ENCODE data around the gene GRIFIN.

GRIFIN gene

DNA sequence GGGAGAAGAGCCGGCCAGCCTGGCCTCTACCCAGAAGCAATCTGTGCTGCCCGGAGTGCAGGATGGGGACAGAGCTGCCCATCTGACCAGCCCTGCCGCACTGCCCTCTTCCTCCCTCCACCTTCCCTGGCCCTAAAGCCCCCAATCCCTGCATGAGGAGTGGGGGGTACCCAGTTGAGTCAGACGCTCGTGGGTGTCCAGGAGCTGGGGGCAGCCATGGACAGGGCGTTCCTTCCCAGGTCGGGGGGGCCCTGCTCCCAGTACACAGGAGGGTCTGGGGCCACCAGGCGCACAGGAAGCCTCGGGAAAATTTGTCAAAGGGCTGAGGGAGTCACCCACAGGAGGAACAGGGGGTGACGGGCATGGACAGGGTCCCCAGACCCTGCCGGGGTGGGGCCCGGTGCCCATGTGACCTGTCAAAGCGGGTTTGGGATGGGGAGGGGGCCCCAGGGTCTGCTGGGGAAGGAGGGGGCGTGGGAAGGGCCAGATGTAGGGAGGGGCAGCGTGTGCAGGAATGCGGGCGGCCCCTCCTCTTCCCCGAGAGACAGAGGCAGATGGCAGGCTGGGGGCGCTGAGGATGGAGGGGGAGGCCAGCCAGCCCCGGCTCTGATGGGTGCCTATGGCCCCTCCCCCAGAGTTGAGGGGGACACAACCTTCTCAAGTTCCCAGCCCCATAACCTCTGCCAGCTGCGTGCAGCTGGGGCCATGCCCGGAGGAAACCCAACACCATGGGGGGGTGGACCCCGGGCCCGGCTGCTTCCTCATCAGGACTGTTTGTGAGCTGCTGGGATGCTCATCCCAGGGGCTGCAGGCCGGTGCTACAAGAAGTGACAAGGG, 21.5 kb upstream of the GRIFIN start:
- no peak for DNase-seq

DNA sequence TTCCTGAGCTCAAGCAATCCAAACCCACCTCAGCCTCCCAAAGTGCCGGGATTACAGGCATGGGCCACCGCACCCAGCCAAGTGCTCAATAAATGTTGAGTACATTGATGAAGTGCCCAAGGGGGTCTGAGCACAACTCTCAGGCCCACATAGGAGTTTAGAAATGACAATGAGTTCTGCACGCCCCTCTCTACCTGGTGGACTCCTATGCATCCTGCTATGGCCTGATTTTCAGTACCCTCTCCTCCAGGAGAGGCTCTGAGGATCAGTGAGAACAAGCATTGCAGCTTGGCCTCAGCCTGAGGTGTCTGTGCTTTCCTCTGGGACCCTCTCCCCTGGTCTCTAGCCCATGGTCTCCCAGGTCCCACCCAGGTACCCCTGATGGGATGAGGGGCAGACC, 20.9 kb upstream of the GRIFIN start:
- no peak for DNase-seq

DNA sequence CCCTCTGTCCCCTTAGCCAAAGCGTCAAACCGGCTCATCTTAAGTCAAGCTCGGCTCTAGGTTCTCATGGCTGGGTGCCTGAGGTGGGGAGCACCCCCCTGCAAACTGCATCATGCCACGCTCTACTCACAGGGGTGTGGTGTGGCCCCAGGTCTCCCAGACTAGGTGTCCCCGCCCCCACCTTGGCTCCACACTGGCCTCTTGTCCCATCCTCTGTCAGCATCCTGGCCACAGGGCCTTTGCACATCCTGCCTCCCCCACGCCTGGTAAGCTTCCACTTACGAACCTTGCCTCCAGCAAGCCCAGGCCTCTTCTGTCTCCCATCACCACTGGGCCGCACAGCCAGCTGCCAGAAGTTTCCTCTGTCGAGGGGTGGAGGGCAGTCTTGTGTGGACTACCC, 20.2 kb upstream of the GRIFIN start:
- DNase-seq: no peak

DNA sequence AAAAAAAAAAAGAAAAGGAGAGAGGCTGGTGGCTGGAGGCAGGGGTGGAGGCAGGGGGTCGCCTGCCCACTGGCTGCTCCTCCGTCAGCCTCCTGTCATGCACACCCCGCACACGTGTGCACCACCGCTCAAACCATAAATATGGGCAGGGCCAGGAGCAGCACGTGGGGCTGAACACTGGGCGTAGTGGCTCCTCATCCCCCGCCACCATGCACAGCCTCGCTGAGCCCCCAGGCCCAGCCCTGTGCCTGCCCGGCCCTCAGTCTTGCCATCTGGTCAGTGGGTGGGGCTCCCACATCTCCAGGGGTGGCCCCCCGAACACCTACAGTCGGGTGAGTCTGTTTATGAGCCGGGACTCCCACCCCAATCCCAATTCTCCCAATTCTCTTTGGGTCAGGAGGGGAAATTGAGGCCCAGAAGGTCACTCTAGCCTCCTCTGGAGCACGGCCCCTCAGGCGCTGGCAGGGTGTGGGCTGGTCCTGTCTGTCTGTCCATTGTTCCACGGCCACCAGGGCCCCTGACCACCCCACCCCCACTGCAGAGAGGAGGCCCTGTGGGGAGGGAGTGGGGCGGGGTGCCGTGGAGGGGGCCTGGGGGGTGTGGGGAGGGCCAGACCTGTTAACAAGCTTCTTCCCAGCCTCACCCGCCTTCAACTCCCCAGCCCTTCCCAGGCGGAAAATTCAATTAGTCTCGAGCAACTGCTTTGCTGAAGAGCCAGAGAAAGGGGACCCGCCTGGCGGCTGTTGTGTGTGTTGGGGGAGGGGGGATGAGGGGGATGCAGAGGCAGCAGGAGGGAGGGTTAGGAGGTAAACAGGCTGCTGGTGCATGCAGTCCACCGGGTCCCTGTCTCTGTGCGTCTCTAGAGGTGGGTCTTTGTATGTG, 19.5 kb upstream of the GRIFIN start:
- DNase-seq: no peak

DNA sequence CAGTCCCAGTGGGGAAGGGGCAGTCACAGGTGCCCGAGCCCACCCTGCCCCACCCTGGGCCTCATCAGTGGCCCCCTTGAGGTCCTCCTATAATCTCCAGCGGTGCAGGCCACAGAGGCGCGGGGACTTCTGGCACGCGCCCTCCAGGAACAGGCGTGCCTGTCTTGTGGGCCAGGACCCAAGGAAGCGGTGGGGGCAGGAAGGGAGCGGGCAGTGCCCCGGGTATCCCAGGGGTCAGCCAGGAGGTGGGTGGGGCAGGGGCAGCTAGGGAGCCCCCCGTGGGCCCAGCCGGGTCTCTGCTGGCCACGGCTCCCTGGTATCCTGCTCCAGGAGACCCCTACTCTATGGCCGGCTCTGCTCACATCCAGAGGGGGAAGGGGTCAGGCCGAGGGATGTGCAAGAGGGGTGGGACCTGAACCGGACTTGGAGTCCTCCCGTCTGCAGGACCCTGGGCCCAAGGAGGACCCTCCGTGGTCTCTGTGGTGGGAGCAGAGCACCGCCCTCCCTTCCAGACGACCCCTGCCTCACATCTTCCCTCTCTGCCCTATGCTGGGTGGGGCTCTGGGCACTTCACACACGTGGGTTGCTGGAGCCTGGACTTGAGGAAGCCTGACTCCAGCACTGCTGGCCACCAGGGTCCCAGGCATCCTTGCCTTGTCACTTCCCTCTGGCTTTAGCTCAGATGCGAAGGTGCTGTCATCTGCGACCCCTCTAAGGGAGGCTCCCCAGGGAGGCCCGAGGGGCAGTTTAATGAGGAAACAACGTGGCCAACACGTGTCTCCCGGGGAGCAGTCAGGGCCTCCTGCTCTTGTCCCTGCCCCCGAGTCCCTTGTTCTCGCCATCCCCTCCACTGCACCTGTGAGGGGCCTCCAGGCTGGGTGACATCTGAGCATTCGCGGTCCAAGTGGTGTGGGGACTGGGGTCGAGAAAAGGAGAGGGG, 18.3 kb upstream of the GRIFIN start:
- no peak for DNase-seq

DNA sequence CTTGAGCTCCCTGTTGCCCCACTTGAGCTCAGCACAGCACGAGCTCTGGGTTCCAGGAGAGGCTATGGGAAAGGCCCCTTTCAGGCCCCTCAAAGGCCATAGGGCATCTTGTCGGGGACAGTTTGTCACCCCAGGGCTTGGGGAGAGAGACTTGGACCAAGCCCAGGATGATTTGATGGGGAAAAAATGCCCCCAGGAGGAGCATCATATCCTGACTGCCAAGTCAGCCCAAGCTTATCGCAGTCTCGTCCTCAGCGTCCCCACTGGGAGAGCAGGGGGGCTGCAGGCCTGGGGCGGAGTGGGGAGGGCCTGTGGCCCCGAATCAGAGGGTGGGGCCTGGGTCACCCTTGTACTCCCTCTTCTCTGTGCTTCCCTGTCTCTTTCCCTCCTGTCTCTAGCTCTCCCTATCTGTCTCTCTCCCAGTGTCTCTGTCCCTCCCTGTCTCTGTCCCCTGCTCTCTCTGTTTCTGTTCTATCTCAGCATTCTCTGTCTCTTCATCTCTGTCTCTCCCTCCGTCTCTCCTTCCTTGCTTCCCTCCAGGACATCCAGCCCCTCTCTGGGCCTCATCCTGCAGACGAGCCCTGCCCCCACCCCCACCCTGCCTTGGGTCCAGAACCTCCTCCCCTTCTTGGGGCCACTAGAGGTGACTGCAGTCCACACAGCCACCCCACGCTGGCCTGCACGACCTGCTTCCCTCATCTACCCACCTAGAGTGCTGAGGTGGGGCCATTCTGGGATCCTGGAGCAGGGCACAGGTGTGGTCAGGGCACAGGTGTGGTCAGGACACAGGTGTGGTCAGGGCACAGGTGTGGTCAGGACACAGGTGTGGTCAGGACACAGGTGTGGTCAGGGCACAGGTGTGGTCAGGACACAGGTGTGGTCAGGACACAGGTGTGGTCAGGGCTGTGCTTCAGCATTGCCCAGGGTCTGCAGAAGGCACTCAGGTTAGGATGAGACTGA, 17.3 kb upstream of the GRIFIN start:
- no peak for DNase-seq

DNA sequence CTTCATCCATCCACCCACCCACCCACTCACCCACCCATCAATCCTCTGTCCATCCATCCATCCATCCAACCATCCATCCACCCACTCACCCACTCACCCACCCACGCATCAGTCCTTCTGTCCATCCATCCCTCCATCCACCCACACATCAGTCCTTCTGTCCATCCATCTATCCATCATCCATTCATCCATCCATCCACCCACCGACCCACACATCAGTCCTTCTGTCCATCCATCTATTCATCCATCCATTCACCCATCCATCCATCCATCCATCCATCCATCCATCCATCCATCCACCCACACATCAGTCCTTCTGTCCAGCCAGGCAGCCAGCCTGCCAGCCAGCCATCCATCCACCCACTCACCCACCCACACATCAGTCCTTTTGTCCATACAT, 15.8 kb upstream of the GRIFIN start:
- no peak for DNase-seq

DNA sequence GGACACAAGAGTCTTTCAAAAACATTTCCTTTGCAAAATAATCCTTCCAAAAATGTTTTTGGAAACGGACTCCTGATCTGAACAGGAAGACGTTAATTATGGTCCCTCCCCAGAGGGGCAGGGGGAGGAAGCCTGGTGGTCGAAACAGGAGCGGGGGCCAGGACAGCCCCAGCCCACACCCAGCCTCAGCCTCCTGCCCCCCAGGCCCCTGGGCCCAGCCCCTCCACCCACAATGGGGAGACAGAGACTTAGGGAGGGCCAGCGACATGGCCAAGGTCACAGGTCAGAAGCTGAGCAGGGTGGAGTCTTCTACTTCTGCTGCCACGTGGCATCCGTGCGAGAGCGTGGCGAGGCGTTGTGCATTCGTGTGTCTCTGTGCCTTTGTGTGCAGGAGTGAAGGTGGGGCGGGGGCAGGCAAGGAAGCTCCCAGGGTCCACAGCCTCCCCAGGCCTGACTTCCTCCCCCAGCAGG, 14.0 kb upstream of the GRIFIN start:
- DNase-seq: no peak

DNA sequence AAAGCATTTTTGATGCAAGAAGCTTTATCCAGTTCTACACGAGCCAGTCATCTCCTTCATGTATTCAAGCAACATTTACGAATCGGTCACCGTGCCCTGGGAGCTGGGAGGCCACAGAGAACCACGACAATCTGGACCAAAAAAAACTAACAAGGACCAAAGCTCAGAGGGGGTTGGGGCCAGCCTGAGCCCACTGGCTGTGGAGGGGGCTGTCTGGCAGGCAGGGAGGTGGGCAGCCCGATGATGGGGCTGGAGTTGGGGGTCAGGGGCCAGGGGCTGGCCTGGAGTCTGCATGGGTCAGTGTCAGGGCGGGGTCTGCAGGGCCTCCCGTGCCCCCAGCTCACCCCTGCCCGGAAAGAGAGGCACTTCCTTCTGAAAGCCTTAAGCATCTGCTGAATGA, 12.5 kb upstream of the GRIFIN start:
- DNase-seq: no peak

DNA sequence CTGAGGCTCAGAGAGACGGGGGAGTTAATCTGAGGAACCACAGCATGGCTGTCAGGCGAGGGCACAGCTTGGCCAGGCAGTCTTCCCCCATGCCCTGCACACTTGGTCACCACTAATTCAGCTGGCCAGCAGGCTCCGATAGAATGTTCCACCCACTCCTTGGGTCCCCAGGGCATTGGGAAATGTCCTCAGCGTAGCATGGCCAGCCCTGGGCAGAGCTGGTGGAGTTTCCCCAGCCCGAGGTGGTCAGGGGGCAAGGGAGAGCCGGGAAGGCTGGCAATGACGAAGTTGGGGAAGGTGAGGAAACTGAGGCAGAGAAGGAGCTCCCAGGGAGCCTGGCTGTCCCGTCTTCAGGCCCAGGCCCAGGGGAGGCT, 12.1 kb upstream of the GRIFIN start:
- DNase-seq: no peak

DNA sequence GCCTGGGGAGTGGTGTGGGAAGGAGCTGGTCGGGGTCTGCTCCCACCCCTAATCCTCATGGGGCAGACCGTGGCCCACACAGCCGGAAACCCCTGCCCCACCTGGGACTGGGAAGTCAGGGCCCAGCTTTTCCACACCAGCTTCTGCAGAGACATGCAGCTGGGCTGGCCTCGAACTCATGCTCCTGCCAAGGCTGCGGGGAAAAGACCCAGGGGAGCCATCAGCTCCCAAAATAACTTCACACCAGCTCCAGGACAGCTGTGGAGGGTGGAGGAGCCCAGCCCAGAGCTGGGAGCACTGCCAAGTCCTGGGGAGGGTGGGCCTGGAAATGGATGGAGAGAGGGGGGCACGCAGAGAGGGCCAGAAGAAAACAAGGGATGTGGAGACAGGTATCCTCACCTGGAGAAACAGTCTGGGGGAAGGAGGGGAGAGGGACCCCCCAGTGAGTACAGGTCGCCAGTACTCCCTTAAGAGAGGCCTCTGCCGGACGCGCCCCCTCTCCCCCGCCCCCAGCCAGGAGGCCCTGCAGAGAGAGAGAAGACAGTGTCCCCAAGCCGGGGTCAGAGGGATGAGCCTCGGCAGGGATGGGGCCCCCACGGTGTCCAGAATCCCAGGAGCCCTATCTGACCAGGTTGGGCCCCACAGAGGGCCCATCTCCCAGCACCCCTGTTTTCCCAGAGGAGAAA, 11.5 kb upstream of the GRIFIN start:
- DNase-seq: no peak

DNA sequence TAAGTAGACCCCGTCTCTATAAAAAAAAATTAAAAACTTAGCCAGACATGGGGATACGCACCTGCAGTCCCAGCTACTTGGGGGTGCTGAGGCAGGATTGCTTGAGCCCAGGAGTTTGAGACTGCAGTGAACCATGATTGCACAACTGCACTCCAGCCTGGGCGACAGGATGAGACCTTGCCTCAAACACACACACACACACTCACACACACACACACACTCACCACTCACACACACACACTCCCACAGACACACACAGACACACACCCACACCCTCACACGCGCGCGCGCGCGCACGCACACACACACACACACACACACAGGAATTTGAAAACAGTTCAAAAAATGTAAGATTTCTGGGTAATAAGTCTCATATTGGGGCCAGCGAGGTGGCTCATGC, 8.7 kb upstream of the GRIFIN start:
- DNase-seq: no peak

DNA sequence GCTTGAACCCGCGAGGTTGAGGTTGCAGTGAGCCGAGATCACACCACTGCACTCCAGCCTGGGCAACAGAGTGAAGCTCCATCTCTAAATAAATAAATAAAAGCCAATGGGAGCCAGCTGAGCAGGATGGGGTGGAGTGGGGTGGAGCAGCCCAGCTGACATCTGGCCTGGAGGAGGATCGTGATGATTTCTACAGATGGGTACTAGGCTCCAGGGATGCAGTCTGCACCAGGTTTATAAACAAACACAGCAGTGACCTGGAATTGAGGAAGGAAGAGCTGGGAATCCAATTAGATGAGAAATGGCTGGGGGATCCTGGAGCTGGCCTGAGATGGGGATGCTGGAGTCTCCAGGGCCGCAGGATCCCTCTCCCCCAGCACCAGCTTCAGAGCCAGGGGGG, 7.3 kb upstream of the GRIFIN start:
- DNase-seq: peak; percentile 49

DNA sequence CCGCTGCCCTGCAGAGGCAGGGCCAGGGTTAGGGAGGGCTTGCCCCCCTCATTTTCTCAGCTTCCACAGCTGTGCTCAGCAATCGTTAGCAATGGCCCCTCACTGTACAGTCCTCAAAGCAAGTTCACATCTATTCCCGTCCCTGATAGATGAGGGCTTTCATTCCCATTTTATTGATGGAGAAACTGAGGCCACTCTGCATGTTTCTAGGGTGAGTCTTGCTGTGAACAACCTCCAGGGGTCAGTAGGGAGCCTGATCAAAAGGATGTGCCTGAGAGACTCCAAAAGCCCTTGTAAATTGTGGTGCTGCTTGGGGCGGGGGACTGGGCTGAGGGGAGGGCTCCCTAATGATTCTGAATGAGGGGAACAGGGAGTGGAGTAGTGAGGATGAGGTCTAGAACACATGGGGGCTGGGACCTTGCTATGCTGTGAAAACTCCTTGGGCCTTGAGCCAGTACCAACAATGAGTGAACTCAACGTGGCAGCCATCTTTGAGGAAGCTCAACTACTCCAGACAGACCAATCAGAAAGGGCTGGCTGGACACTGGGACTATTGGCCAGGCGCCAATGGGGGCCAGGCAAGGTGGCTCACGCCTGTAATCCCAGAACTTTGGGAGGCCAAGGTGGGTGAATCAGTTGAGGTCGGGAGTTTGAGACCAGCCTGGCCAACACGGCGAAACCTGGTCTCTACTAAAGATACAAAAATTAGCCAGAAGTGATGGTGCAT, 6.7 kb upstream of the GRIFIN start:
- DNase-seq: no peak

DNA sequence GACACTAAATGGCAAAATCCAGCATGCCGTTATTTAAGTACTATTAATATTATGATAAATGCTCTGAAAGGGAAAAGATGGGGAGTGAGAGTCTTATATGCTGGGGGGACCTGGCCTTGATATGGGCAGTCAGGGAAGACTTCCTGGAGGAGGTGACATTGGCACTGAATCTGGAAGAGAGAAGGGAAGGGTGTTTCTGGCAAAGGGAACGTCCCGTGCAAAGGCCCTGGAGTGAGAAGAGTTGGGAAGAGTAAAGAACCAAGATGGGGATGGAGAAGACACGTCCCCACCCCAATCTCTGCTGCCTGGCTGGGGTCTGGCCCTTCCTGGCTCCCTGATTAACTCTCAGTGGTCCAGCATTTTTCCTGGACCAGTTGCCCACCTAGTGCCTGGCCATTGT, 5.0 kb upstream of the GRIFIN start:
- DNase-seq: no peak

DNA sequence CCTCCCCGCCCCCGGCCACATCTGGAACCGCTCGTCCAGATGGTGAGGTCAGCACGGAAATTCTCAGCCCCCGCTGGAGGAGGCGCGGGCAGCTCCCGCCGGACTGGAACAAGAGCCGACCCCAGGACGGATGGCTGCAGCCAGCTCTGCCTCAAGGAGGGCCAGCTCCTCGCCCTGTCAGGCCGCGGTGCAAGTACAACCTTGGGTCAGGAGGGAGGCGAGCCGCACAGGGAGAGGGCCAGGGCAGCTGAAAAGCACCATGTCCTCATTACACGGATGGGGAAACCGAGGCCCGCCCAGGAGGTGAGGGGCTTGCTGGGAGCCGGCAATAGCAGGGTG, 3.8 kb upstream of the GRIFIN start:
- no peak for DNase-seq

DNA sequence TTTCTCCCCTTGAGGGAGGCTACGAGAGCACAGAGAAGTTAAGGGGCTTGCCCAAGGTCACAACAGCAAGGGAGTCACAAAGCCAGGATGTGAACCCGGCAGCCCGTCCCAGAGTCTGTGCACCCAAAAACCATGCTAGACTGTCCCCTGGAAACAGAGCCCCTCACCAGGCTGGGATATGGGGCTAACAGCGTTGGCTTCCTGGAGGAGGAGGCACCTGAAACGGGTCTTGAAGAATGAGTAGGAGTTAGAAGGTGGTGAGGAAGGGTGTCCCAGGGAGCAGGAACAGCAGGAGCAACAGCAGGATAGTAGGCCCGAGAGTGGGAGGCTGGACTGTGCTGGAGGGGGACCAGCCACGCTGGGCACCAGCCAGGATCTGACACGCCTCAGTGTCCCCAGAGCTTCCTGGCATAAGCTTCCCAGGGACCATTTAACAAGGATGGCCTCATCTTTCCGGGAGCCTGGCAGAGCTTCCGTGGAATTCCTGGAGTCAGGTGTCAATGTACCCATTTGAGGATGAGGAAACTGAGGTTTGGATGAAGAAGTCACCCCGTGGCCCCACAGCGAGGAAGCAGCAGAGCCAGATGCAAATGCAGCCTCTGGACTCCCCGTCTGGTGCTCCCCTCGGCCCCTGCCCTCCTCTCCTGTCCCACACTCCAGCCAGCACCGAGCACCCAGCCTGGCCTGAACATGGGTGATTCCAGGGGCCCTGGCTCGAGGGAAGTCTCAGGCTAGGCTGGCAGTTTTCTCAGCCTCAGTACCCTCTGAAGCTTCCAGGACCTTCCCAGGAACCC, 3.3 kb upstream of the GRIFIN start:
- DNase-seq: no peak

DNA sequence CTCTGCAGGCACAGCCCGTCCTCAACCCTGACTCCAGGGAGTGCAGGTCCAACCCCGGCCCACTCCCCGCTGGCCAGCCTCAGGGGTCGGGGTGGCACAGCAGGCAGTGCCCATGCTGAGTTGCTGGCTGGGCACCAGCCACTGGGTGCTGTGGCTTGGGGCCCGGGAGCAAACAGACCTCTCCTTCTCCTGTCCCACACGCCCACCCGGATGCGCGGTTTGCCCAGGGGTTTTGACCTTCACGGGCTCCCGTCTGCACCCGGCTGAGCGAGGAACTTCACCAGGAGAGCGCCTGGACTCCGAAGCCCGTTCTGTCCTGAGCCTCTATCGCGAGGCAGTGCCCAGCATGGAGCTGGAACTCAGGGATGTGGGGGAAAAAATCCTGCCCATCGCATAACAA, 2.6 kb upstream of the GRIFIN start:
- no peak for DNase-seq

DNA sequence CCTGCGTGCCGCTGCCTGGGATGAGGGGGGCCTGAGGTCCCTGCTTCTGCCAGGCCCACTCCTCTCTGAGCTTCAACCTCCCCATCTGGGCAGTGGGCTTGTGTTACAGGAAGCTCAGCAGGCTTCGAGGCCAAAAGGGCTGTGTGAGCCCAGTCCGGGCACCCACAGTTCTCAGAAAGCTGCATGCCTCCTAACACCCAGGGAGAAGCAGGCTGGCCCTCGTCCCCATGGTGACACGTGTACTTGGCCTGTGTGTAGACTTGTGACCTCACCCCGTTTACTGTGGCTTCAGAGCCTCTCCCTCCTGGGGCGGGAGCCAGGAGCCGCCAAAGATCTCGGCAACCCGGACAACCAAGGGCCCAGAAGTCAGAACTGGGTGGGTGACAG, 2.2 kb upstream of the GRIFIN start:
- no peak for DNase-seq
